Calu3 (cell line): Measurements from ENCODE around the gene PDE4B. TPM values are rescaled to one million over a fixed set of nuclear protein-coding genes. Genes with fewer than 3 reads are reported as not detected.
A peak's percentile ranks its signal among the peaks of the same experiment; 100 is the strongest.

Experiments used
- BruUV-seq: library from RNA; stranded (reverse); fragments of 400-500 nt; replicated peaks from 2 replicates; lab custom pipeline; 2021; lab: Mats Ljungman, UMichigan
- CTCF ChIA-PET: fragments of 300-600 bp; sonication (Branson Sonifier 250); formaldehyde crosslinking; loops from one replicate; lab custom pipeline; 2022; ENCODE audit warnings: antibody characterized with exemption; lab: Charles Lee
- DNase-seq: peaks from one replicate; pipeline ENCODE4 v3.0.0; 2022
- H3K27ac Mint-ChIP-seq: one replicate; pipeline ENCODE4 v1.8.0; 2022; ENCODE audit warnings: mixed read lengths; ENCODE audit not compliant: unreplicated experiment
- H3K27me3 Mint-ChIP-seq: one replicate; pipeline ENCODE4 v1.8.0; 2022; ENCODE audit warnings: mixed read lengths; ENCODE audit not compliant: unreplicated experiment
- H3K36me3 Mint-ChIP-seq: one replicate; pipeline ENCODE4 v1.8.0; 2022; ENCODE audit warnings: mild to moderate bottlenecking, moderate library complexity, mixed read lengths; ENCODE audit not compliant: insufficient read depth, unreplicated experiment
- H3K4me1 Mint-ChIP-seq: one replicate; pipeline ENCODE4 v1.8.0; 2022; ENCODE audit warnings: mild to moderate bottlenecking, low read depth, mixed read lengths; ENCODE audit not compliant: unreplicated experiment
- H3K4me3 Mint-ChIP-seq: one replicate; pipeline ENCODE4 v1.8.0; 2022; ENCODE audit warnings: mild to moderate bottlenecking, low read depth, moderate library complexity, mixed read lengths; ENCODE audit not compliant: unreplicated experiment
- H3K9me3 Mint-ChIP-seq: one replicate; pipeline ENCODE4 v1.8.0; 2022; ENCODE audit warnings: low read depth, mixed read lengths; ENCODE audit not compliant: unreplicated experiment
- CTCF ChIP-seq: fragments of 200-600 bp; IDR thresholded peaks from one replicate; pipeline ENCODE4 v1.8.0; 2022; ENCODE audit warnings: antibody characterized with exemption; ENCODE audit not compliant: unreplicated experiment
- intact Hi-C: fragments of 100-400 bp; cut with micrococcal nuclease; formaldehyde crosslinking; loops from one replicate; pipeline ENCODE4 v1.10.0; 2022; ENCODE audit not compliant: unreplicated experiment
- total RNA-seq: library from RNA; stranded (reverse); gene quantifications from 2 replicates; pipeline ENCODE4 v1.2.3, GENCODE V29; 2022

Gene PDE4B
- total RNA-seq, 1 experiment from 2014 or later, result 2.9 TPM

- Mint-ChIP-seq H3K4me1 (peaks cover 17% of the 10 kb centered on the region), H3K4me3 (no peak overlapping the region), H3K27ac (no peak overlapping the region), H3K27me3 (no peaks in the 10 kb centered on the region), H3K36me3 (no peaks in the 10 kb centered on the region), H3K9me3 (peaks cover 12% of the 10 kb centered on the region)
- DNase-seq, result no peak
- TF ChIP-seq CTCF, result no peak
- BruUV-seq, result no TSS peak
- intact Hi-C loops, result no loop called here
- CTCF ChIA-PET, result no interaction called here
Measured at GRCh38 chr1:65975708-65976107, 183.0 kb downstream of the PDE4B start.

GRCh38 chr1:65979136-65980044 lies 186.7 kb downstream of the PDE4B start:
- DNase-seq, result peak; percentile 53
- Mint-ChIP-seq H3K4me3 (peak overlapping the region; percentile 18), H3K4me1 (peaks cover 17% of the 10 kb centered on the region), H3K27ac (peak overlapping the region; percentile 56), H3K9me3 (peaks cover 12% of the 10 kb centered on the region), H3K36me3 (no peaks in the 10 kb centered on the region), H3K27me3 (no peaks in the 10 kb centered on the region)
- BruUV-seq, result no TSS peak
- TF ChIP-seq CTCF, result no peak
- intact Hi-C loops, result loop anchor here (2.0 kb wide), 1 partner anchor 15 kb away; no protein-coding TSS in a partner anchor
- CTCF ChIA-PET, result interaction anchor here (0.9 to 1.6 kb wide), 4 partner anchors 9 to 263 kb away, joined by 3 to 14 read pairs (median 6); no protein-coding TSS in a partner anchor

GRCh38 chr1:65980237-65980636 lies 187.5 kb downstream of the PDE4B start:
- no TSS peak for BruUV-seq
- Mint-ChIP-seq H3K9me3 (peaks cover 5% of the 10 kb centered on the region), H3K4me3 (no peak overlapping the region), H3K36me3 (no peaks in the 10 kb centered on the region), H3K27ac (no peak overlapping the region), H3K27me3 (no peaks in the 10 kb centered on the region), H3K4me1 (peaks cover 17% of the 10 kb centered on the region)
- no peak for TF ChIP-seq CTCF
- CTCF ChIA-PET, result no interaction called here
- no peak for DNase-seq
- intact Hi-C loops, result no loop called here

DNA sequence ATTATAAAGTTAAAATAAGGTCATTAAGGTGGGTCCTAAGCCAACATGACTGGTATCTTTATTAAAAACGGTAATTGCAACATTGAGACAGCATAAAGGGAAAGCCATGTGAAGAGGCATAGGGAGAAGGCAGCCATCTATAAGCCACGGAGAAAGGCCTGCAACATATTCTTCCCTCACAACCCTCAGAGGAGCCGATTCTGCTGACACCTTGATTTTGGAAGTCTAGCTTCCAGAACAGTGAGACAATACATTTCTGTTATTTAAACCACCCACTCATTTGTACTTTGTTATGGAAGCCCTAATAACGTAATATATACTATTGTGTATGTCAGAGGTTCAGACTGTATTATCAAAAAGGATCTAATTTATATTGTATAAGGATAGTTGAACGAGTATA lies 190.8 kb downstream of the PDE4B start:
- intact Hi-C loops, result no loop called here
- H3K4me1 Mint-ChIP-seq, result peaks cover 17% of the 10 kb centered on the region
- no peak for TF ChIP-seq CTCF
- H3K27ac Mint-ChIP-seq, result no peak overlapping the region
- H3K4me3 Mint-ChIP-seq, result no peak overlapping the region
- no peak for DNase-seq
- no TSS peak for BruUV-seq
- H3K36me3 Mint-ChIP-seq, result no peaks in the 10 kb centered on the region
- CTCF ChIA-PET, result interaction anchor here (0.9 kb wide), 1 partner anchor 259 kb away, joined by 4 read pairs; no protein-coding TSS in a partner anchor
- no peaks in the 10 kb centered on the region for H3K27me3 Mint-ChIP-seq
- H3K9me3 Mint-ChIP-seq, result no peaks in the 10 kb centered on the region
